ENCODE measurements around the gene SLC39A13.

The SLC39A13 gene

DNA sequence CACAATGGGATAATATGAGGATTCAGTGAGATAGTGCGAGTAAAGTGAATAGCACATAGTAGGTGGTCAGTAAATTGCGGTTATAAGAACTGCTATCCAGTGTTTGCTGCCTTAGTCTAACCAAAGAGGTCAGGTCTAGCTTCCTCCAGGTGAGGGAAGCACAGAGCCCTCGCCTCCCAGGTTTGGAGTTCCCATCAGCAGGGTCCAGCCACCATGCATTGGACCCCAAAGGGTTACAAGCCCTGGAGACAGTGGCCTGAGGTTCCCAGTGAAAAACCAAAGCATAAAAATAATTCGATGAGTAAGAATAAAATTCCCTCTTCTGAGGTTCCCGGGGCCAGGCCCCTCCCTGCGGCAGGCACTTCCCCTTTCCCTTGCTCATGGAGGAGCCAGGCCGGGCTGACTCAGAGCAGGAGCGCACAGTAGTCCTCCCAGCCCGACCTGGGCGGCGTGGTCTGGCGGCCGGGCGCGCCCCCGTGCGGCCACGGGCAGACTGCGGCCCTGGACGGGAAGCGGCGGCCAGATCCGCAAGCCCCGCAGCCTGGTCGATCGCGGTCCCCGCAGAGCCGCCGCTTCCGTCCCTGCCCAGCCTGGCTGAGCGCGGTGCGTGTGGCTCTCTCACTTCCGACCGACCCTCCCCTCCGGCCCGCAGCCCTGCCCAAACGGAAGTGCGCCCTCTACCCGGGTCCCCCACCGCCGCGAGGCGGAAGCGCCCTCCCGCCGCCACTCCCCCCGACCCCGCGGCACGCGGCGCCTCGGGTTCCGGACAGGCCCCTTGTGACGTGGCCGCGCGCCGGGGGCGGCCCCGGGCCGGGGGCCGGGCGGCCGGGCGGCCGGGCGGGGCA is at the start of gene SLC39A13:
Gene SLC39A13, plus strand, starts transcription at position 845 of the 845 bp plus-strand sequence. CDS start 1,505 bp downstream, outside the sequence.
- DNase-seq (ENCODE audit: low spot score): peak; percentile 99

DNA sequence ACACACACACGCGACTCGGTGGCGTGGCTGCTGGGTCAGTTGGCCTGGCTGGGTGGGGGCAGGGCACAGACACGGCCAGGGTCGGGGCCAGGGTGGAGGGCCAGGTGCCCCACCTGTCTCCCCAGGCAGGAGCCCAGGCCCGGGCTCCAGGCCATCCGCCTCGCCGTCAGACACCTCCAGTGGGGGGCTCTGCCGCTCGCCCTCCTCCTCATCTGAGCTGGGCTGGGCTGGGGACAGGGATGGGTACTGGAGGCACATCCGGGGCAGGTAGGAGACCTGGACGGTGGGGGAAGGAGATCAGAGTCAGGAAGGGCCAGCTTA is 49.7 kb upstream of the SLC39A13 start:
- DNase-seq (ENCODE audit: low spot score): no peak

DNA sequence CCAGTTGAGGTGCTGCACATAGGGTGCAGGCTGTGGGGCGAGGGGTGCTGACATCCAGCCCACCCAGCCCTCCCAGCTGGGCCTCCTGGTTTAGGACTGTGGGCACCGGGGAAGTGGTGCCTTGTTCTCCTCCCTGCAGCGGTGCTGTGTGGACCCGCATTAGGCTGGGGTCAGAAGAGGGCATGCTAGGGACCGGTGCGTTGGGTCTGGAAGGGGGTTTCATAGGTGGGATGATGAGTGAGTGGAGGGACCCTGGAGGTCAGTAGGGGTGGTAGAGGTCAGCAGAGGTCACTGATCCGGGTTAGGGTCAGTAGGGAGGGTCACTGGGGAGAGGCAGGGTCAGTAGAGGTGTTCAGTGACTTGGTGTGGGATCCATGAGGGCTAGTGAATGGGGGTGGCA is 49.2 kb upstream of the SLC39A13 start:
- DNase-seq (ENCODE audit: low spot score): no peak

DNA sequence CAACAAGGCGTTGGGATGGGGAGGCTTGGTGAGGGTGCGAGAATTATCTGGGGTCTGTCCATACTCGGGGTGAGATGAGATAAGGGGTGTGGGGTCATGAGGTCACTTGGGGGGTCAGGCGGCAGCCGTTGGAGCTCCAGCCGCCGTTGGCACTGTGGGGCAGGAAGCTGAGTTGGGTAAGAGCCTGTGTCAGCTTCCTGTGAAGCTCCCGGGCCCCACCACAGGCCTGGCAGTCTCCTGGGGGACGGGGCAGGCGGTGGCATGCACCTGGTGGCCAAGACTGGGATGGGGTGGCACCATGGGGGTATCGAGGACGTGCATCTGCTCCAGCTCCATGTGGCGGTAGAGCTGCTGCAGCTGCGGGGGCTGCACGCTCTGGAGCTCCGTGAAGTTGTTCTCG is 48.8 kb upstream of the SLC39A13 start:
- DNase-seq (ENCODE audit: low spot score): no peak

DNA sequence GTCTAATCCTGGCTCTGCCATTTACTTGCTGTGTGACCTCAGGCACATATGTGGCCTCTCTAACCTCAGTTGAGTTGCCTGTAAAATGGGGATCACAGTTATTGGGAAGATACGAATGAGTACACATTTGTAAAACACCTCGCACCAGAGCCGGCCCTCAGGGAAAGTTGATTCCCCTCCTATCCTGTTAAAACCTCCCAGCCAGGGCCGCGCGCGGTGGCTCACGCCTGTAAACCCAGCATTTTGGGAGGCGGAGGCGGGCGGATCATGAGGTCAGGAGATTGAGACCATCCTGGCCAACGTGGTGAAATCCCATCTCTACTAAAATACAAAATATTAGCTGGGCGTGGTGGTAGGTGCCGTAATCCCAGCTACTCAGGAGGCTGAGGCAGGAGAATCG is 48.0 kb upstream of the SLC39A13 start:
- DNase-seq (ENCODE audit: low spot score): no peak

DNA sequence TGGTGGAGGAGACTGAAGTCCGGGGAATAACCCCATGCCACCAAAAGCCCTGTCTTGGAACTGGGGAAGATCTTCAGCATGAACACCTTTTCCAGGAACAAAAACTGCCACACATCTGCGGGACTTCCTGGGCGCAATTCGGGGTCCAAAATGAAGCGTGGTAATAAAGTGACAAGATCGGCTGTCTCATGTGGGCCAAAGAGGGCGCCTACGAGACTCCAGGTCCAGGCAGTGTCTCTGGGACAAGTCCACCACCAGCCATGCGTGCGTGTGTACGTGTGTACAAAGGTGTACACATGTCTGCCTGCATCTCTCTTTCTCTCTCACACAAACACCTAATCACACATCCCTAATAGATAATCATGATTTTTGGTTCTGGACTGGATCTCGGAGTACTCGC is 47.0 kb upstream of the SLC39A13 start:
- peak; percentile 36 for DNase-seq (ENCODE audit: low spot score)

DNA sequence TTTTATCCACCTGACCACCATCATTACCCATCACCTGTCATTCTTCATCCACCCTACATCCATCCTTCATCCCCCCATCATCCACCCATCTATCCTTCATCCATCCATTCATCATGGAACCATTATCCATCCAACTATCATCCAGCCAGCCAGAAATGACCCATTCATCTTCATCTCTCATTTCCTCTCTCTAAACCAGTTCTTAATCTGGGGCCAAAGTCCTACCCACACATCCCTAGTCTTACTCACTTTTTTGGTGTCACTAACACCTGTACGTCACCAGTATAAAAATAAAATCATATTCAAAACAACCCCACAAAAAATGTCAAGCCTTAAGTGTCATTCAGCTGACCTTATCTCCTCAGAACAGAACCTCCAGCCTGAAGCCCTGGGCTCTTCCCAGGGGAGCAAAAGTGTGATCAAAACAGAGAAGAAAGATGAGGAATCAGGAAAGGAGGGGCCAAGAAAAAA is 42.3 kb upstream of the SLC39A13 start:
- no peak for DNase-seq (ENCODE audit: low spot score)

DNA sequence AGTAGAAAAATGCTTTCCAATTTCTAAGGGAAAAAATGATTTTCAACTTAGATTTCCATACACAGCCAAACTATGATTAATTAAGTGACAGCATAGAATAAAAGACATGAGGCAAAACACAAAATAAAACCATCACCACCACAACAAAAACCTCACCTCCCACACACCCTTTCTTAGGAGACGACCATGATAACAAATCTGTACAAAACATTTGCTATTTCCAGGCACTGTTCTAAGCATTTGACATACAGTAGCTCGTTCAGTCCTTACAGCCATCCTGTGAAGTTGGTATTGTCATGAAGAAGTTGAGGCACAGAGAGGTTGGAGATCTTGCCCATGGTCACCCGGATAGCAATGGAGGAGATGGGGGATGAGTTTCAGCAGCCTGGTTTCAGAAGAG is 38.7 kb upstream of the SLC39A13 start:
- no peak for DNase-seq (ENCODE audit: low spot score)

DNA sequence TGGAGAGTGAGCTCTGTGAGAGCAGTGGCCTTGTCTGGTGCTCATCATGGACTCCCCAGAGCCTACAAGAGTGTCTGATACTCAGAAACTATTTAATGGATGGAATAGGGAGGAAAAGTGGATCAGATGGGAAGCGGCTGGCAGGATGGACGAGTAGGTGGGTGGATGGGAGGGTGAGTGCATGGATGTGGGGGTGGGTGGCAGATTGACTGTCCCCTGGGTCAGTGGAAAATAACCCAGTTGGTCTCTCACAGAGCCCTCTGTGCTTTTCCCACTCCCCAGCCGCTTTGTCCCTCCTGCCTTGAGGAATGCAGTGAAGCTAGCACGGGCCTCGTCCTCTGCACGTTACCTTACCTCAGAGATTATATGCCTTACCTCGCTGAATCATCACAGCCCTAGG is 36.0 kb upstream of the SLC39A13 start:
- no peak for DNase-seq (ENCODE audit: low spot score)

DNA sequence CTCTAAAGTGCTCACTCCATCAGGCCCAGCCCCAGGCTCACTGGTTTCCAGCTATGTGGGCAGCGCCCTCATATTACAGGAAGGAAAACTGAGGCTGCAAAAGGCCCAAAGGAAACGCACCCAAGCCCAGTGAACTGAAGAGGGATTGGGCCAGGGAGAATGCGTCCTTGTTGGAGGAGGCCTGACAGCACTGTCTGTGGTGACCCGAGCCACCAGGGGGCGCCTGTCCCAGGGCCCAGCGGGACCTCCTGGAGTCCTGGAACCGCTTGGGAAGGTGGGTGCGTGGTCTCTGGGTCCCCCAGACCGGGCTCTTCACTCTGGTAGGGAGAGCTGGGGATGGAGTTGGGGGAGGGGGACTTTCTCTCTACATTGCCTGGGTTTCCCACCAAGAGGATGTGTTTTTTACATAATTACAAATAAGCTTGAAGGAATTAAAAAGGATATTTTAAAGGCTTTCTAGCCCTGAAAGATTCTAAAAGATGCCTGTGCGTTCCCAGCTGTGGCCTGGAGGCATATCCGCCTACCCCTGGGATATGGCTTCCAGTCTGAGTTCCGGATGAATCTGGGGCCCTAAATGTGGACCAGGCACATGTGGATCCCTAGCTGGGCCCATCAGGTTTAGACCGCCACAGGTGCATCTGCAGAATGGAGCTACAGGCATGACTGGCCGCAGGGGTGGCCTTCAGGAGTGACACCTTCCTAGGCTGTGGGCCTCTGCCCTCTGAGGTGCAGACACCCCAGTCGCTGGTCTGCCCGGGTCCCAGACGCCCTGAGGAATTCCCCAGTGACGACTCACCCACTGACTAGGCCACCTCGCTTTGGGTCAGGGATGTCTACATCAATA is 34.3 kb upstream of the SLC39A13 start:
- peak; percentile 86 for DNase-seq (ENCODE audit: low spot score)

DNA sequence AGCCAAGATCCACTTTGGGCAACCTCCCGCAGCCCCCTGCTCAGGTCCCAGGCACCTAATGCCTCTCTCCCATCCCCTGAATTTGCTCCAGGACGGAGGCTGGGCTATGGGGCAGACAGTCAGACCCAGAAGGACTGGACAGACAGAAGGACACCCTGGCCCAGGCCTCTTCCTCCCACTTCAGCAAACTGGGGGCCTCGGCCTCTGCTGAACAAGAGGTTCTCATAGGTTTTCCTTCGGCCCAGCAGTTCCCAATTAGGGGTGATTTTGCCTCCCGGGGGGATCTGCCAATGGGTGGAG is 33.7 kb upstream of the SLC39A13 start:
- DNase-seq (ENCODE audit: low spot score): peak; percentile 53

DNA sequence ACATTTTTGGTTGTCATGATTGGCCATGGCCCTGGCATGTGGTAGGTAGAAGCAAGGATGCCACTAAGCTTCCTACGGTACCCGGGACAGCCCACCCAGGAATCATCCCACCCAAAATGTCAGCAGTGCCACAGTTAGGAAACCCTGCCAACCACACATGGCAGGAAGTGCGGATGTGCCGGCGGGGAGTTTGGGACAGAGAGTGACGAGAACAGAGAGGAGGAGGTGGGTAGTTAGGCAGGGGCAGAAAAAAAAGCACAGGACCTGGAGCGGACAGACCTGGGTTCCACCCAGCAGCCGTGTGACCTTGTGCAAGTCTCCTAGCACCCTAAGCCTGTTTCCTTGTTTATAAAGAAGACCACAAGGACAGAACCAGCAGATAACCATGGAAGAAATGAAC is 33.4 kb upstream of the SLC39A13 start:
- DNase-seq (ENCODE audit: low spot score): no peak

DNA sequence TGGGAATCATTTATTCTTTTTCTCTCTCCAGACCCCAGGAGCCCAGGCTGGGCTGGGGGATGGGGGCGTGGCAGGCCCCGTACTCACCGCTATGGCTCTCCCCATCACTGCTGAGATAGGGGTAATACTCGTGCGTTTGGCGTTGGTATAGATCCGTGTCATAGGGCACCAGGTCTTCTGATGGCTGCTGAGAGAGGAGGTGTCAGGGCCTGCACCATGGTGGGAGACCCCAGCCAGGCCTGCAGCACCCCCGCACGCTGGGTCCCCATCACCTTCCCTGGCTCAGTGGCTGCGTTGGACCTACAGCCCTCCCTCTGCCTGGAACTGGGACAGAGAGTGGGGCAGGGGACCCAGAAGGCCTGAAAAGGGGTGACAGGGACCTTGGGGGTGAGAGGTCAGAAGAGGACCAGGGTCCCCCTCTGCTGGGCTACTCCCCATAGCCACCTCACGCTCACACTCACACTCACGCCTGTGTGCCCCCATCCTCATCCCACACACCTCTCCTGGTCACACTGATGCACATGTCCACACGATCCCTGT is 32.8 kb upstream of the SLC39A13 start:
- no peak for DNase-seq (ENCODE audit: low spot score)

DNA sequence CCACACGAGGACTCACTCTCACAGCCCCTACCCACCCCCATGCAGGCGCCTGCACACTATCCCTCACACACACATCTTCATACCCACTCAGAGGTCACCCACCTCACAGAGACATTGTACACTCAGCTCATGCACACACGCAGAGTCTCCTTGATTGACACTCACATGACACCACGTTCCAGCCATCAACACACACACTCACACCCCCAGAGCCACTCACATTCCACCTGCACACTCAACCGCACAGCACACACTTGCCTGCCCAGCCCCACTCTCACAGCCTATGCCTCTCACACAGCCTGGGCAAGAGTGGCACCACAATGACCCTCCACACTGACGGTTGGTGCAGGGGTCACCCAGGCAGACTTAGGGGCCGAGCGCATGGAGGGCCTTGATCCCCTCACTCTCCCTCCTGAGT is 32.3 kb upstream of the SLC39A13 start:
- DNase-seq (ENCODE audit: low spot score): no peak

DNA sequence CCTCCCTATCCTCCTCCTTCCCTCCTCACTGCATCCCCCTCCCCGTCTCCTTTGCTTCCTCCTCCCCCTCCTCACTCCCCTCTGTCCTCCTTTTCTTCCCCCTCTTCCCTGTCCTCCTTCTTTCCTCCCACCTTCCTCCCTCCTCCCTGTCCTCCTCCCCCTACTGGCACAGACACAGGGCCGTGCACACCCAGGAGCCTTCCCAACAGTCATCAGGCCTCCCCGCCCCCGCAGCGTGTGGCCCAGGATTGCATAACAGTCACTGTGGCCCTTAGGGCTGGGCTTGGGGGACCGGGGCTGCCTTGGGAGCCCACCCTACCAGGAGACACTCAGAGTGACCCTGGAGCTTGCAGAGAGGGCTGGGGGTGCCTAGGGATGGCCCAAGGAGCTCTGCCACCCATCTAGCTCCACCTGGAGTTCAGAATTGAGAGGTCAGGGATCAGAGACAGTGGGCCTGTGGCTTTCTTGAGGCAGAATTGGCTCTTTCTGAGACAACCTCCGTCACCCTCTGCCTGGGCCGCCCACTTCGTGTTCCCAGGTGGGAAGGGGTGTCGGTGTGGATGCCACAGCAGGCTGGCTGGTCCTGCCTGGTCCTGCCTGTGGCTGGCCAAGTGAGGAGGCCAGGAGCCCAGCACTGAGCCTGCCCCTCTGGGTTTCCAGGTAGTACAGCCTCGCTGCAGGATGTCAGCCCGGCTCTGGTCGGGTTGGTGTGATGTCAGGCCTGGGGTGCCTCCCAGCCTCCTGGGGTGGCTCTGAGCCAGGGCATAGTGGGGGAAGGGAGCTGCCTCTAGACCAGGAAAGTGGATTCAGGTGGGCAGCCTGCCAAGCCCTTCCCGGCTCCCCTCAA is 31.6 kb upstream of the SLC39A13 start:
- no peak for DNase-seq (ENCODE audit: low spot score)

DNA sequence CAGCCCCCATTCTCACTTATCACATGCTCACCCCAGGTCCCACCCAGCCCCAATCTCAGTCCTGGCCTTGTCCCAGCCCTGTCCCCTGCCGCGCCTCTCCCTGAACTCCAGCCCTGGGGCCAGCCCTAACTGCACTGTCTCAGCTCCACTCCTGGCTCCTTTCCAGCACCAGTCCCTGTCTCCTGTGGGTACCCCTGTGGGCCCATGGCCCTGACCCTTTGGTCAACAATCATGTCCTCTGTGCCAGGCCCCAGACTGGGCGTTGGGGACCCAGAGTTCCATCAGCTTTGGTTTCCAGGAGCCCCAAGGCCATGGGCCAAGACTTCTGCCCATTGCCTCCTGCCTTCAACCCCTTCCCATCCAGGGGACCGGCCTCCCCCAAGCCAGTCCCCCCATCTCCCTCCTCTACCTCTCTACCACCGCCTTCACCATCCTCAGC is 30.8 kb upstream of the SLC39A13 start:
- no peak for DNase-seq (ENCODE audit: low spot score)

DNA sequence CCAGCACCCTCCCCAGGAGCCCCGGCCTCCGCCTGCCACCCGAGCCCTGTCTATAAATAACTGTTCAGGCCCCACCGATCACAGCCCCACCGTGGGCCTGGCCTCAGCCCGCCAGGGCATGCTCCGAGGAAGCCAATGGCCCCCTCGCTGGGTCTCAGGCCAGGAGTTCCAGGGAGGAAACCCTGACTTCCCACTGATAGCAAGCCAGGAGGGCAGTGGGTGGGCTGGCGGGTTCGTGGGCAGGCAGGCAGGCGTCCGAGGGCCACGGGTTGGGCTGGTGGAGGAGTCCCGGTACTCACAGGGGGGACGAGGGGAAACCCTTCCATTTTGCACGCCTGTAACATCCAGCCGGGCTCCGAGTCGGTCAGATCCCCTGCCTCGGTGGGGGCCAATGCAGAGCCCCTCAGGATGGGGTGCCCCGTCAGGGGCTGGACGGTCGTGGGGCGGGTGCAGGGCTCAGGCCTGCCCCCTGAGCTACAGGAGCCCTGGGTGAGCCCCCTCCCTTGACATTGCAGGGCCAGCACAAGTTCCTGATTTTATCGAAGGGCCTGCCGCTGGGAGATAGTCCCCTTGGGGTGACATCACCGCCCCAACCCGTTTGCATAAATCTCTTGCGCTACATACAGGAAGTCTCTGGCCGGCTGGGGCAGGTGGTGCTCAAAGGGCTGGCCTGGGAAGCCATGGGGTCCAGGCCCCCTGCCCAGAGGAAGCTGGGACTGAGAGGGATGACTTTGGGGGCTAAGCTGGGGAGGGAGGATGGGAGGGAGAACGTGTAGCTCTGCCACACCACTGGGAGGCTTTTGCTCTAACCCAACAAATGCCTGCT is 30.2 kb upstream of the SLC39A13 start, which contains the start of gene SPI1:
Gene SPI1, minus strand, starts transcription at position 538 of the 826 bp plus-strand sequence. Its CDS starts 194 bp downstream, at position 344.
- no peak for DNase-seq (ENCODE audit: low spot score)

DNA sequence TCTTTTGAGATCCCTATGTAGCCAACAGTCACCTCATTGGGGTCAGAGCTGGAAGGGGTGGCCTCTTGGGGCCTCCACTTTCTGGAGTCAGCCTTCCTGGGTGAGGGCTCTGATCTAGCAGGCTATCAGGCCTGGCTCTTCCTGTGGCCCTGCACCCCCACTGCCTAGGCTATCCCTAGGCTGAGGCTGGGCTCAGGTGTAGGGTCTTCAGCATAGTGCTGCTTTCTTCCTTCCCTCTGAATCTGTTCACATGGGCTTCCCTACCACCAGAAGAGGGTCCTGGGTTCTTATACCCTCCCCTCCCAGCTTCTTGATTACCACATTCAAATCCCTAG is 29.6 kb upstream of the SLC39A13 start:
- no peak for DNase-seq (ENCODE audit: low spot score)

DNA sequence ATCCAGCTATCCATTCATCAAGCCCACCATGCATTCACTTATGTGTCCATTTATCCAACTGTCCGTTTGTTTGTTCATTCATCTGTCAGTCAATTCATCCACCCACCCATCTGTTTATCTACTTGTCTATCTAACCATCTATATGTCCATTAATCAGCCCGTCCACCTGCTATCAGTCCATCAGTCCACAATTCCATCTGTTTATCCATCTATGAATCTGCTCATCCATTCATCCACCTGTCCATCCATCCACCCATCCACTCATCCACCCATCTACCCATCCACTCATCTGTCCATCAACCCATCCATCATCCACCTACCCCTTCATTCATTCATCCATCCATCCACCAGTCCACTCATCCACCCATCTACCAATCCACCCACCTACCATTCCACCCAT is 29.1 kb upstream of the SLC39A13 start:
- no peak for DNase-seq (ENCODE audit: low spot score)

DNA sequence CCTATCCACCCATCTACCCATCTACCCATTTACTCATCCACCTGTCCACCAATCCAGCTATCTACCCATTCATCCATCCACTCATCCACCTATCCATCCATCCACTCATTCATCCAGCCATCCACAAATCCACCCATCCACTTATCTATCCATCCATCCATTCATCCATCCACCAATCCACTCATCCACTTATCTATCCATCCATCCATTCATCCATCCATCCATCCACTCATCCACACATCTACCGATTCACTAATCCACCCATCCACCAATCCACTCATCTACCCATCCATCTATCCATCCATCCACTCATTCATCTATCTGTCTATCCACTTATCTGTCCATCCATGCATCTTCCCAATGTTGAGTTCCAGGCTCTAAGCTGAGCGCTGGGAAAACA is 28.3 kb upstream of the SLC39A13 start:
- DNase-seq (ENCODE audit: low spot score): no peak

DNA sequence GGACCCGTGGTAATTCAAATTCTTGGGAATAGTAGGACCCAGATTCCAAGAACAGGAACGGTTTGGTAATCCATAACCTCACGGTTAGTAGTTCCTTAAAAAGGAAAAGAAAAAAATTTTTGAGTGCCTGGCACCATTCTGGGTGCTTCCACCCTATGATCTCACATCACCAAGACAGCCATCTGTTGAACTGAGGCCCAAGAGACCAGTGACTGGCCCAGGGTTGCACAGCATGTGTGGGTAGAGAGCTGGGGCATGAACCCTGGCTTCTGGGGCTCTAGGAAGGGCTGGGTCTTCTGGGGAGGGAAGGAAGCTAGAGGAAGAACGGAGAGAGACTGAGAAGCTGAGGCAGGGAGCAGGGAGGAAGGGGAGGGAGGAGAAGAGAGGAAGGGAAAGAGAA is 25.3 kb upstream of the SLC39A13 start:
- DNase-seq (ENCODE audit: low spot score): no peak

Data from left forelimb (tissue), 1 donor.